ENCODE data around the gene RASGRP3.

The RASGRP3 gene

GRCh38 chr2:33492399-33493134, 16.1 kb downstream of the RASGRP3 start:
- DNase-seq (ENCODE audit: low read depth): no peak

GRCh38 chr2:33494155-33494779, 17.8 kb downstream of the RASGRP3 start:
- DNase-seq (ENCODE audit: low read depth): no peak

GRCh38 chr2:33494877-33495641, 18.6 kb downstream of the RASGRP3 start:
- DNase-seq (ENCODE audit: low read depth): no peak

GRCh38 chr2:33495683-33496082, 19.2 kb downstream of the RASGRP3 start:
- no peak for DNase-seq (ENCODE audit: low read depth)

- DNase-seq (ENCODE audit: low read depth): no peak
These were observed 19.7 kb downstream of the RASGRP3 start for GRCh38 chr2:33496150-33496549.

- no peak for DNase-seq (ENCODE audit: low read depth)
These were observed 20.3 kb downstream of the RASGRP3 start for GRCh38 chr2:33496726-33497125.

GRCh38 chr2:33497221-33497650, 20.8 kb downstream of the RASGRP3 start:
- no peak for DNase-seq (ENCODE audit: low read depth)

GRCh38 chr2:33498291-33498956, 22.0 kb downstream of the RASGRP3 start:
- DNase-seq (ENCODE audit: low read depth): no peak

GRCh38 chr2:33500177-33500576, 23.7 kb downstream of the RASGRP3 start:
- DNase-seq (ENCODE audit: low read depth): no peak

GRCh38 chr2:33502025-33502424, 25.6 kb downstream of the RASGRP3 start:
- DNase-seq (ENCODE audit: low read depth): no peak

GRCh38 chr2:33503002-33503401, 26.6 kb downstream of the RASGRP3 start:
- DNase-seq (ENCODE audit: low read depth): no peak

- DNase-seq (ENCODE audit: low read depth): no peak
These were observed 29.5 kb downstream of the RASGRP3 start for GRCh38 chr2:33505966-33506365.

GRCh38 chr2:33509908-33510585, 33.6 kb downstream of the RASGRP3 start:
- no peak for DNase-seq (ENCODE audit: low read depth)

- no peak for DNase-seq (ENCODE audit: low read depth)
These were observed 34.1 kb downstream of the RASGRP3 start for GRCh38 chr2:33510586-33510968.

- no peak for DNase-seq (ENCODE audit: low read depth)
These were observed 34.7 kb downstream of the RASGRP3 start for GRCh38 chr2:33511141-33511540.

GRCh38 chr2:33512112-33512511, 35.7 kb downstream of the RASGRP3 start:
- no peak for DNase-seq (ENCODE audit: low read depth)

GRCh38 chr2:33513480-33513879, 37.0 kb downstream of the RASGRP3 start:
- DNase-seq (ENCODE audit: low read depth): no peak

GRCh38 chr2:33516456-33516995, 40.1 kb downstream of the RASGRP3 start:
- DNase-seq (ENCODE audit: low read depth): no peak

GRCh38 chr2:33518200-33518599, 41.8 kb downstream of the RASGRP3 start:
- DNase-seq (ENCODE audit: low read depth): no peak

GRCh38 chr2:33518929-33519328, 42.5 kb downstream of the RASGRP3 start:
- DNase-seq (ENCODE audit: low read depth): no peak

- DNase-seq (ENCODE audit: low read depth): no peak
These were observed 45.4 kb downstream of the RASGRP3 start for GRCh38 chr2:33521791-33522281.

Data from stimulated activated CD8-positive, alpha-beta memory T cell treated with anti-CD3 and anti-CD28 coated beads, Interleukin-15, amount 100 ng/mL, for 1 hour (primary cell).